H1 (cell line): ENCODE measurements around the gene NHSL2. TPM values are rescaled to one million over a fixed set of nuclear protein-coding genes. Genes with fewer than 3 reads are reported as not detected.

Source experiments
- CTCF ChIA-PET: fragments of 300-600 bp; sonication (Branson Sonifier 250); formaldehyde crosslinking; loops from one replicate; lab custom pipeline; 2021; ENCODE audit not compliant: partially characterized antibody; lab: Charles Lee
- POLR2A ChIA-PET: fragments of 300-600 bp; sonication (Branson Sonifier 250); formaldehyde crosslinking; loops from one replicate; lab custom pipeline; 2021; ENCODE audit warnings: inconsistent platforms; ENCODE audit not compliant: partially characterized antibody; lab: Charles Lee
- DNase-seq, 2 experiments: peaks; one replicate each; pipeline versions ENCODE4 v3.0.0 to v3.0.0-alpha.2; 2010 to 2022; ENCODE audit warnings: low spot score in 2 of 2, low read depth in 1 of 2, mixed read lengths in 1 of 2
- FAIRE-seq: peaks from 2 replicates; lab custom pipeline; 2011; peaks lifted over from hg19 to GRCh38; lab: Jason Lieb, UNC
- H2AFZ ChIP-seq: 2 replicates; pipeline ENCODE4 v1.8.1; 2012; ENCODE audit warnings: low read length, inconsistent platforms
- H2AK5ac ChIP-seq: 2 replicates; pipeline ENCODE4 v1.6.1; 2013; ENCODE audit warnings: low read depth, low read length
- H2BK120ac ChIP-seq: replicated peaks from 2 replicates; pipeline ENCODE3; 2013; ENCODE audit warnings: low read depth, low read length, inconsistent platforms
- H2BK12ac ChIP-seq: 2 replicates; pipeline ENCODE4 v1.6.1; 2013; ENCODE audit warnings: low read depth, low read length
- H2BK15ac ChIP-seq: 2 replicates; pipeline ENCODE4 v1.6.1; 2013; ENCODE audit warnings: low read length
- H2BK20ac ChIP-seq: 2 replicates; pipeline ENCODE4 v1.6.1; 2013; ENCODE audit warnings: low read length
- H2BK5ac ChIP-seq: 2 replicates; pipeline ENCODE4 v1.6.1; 2013; ENCODE audit warnings: low read depth, low read length
- H3K14ac ChIP-seq: 2 replicates; pipeline ENCODE4 v1.6.1; 2013; ENCODE audit warnings: inconsistent platforms; ENCODE audit not compliant: insufficient read length
- H3K18ac ChIP-seq: 2 replicates; pipeline ENCODE4 v1.6.1; 2013; ENCODE audit warnings: low read length; ENCODE audit errors: extremely low read depth
- H3K23ac ChIP-seq: 2 replicates; pipeline ENCODE4 v1.6.1; 2013; ENCODE audit warnings: inconsistent platforms; ENCODE audit not compliant: insufficient read length
- H3K23me2 ChIP-seq: 2 replicates; pipeline ENCODE4 v1.6.1; 2013; ENCODE audit warnings: low read depth, low read length
- H3K27ac ChIP-seq: 2 replicates; pipeline ENCODE4 v1.6.1; 2011; ENCODE audit warnings: low read depth, low read length, inconsistent platforms
- H3K27me3 ChIP-seq, 4 experiments: replicated peaks in 1 of 4; 1 replicate in 1 of 4; 2 replicates in 3 of 4; pipeline versions ENCODE4 v1.6.1 to v1.8.1; 2011 to 2013; ENCODE audit warnings: low read length in 3 of 4, mild to moderate bottlenecking in 3 of 4, inconsistent platforms in 2 of 4, mixed read lengths in 2 of 4, moderate library complexity in 1 of 4; ENCODE audit not compliant: control insufficient read depth in 3 of 4, insufficient read depth in 3 of 4; ENCODE audit errors: extremely low read depth in 1 of 4
- H3K36me3 ChIP-seq, 4 experiments: 2 replicates each; pipeline versions ENCODE4 v1.6.1 to v1.8.1; 2011 to 2013; ENCODE audit warnings: mild to moderate bottlenecking in 4 of 4, low read length in 3 of 4, moderate library complexity in 2 of 4, control low read depth in 1 of 4, inconsistent platforms in 1 of 4; ENCODE audit not compliant: insufficient read depth in 4 of 4, control insufficient read depth in 2 of 4
- H3K4ac ChIP-seq: replicated peaks from 2 replicates; pipeline ENCODE3; 2013; ENCODE audit warnings: low read length, low read depth, mixed read lengths, inconsistent platforms; ENCODE audit not compliant: insufficient read length
- H3K4me1 ChIP-seq, 4 experiments: replicated peaks in 1 of 4; 1 replicate in 1 of 4; 2 replicates in 3 of 4; pipeline versions ENCODE4 v1.6.1 to v1.8.1; 2011 to 2013; ENCODE audit warnings: low read length in 3 of 4, inconsistent platforms in 2 of 4, mixed read lengths in 1 of 4; ENCODE audit not compliant: insufficient read depth in 4 of 4, control insufficient read depth in 3 of 4
- H3K4me2 ChIP-seq, 2 experiments: 2 replicates each; pipeline versions ENCODE4 v1.6.1 to v1.8.1; 2011 to 2013; ENCODE audit warnings: low read depth in 2 of 2, low read length in 2 of 2, control low read depth in 1 of 2, inconsistent platforms in 1 of 2, mild to moderate bottlenecking in 1 of 2; ENCODE audit not compliant: insufficient read depth in 1 of 2
- H3K4me3 ChIP-seq, 4 experiments: fragments of 200-600, 300-600 bp in 1 of 4; sonication (generic), shearing (Covaris generic), sonication (Bioruptor Twin) in 1 of 4; 2 replicates each; pipeline versions ENCODE4 v1.5.1 to v1.8.1; 2011 to 2016; ENCODE audit warnings: low read length in 4 of 4, low read depth in 3 of 4, control low read depth in 2 of 4, inconsistent platforms in 2 of 4, mild to moderate bottlenecking in 2 of 4, mixed read lengths in 1 of 4, moderate library complexity in 1 of 4; ENCODE audit not compliant: insufficient read depth in 2 of 4; ENCODE audit errors: extremely low read depth in 1 of 4
- H3K56ac ChIP-seq: replicated peaks from 2 replicates; pipeline ENCODE3; 2013; ENCODE audit warnings: low read depth, mild to moderate bottlenecking, mixed read lengths, low read length, inconsistent platforms; ENCODE audit not compliant: insufficient read length
- H3K79me1 ChIP-seq: 2 replicates; pipeline ENCODE4 v1.6.1; 2013; ENCODE audit warnings: low read depth, low read length, control low read depth
- H3K79me2 ChIP-seq, 2 experiments: 2 replicates each; pipeline versions ENCODE4 v1.6.1 to v1.8.1; 2012 to 2013; ENCODE audit warnings: low read length in 2 of 2, mild to moderate bottlenecking in 2 of 2, inconsistent platforms in 1 of 2; ENCODE audit not compliant: insufficient read depth in 2 of 2, control insufficient read depth in 1 of 2
- H3K9ac ChIP-seq, 4 experiments: replicated peaks in 1 of 4; 1 replicate in 1 of 4; 2 replicates in 3 of 4; pipeline versions ENCODE4 v1.6.1 to v1.8.1; 2011 to 2013; ENCODE audit warnings: low read depth in 3 of 4, low read length in 3 of 4, control low read depth in 2 of 4, mild to moderate bottlenecking in 2 of 4, moderate library complexity in 2 of 4, inconsistent platforms in 1 of 4; ENCODE audit errors: extremely low read depth in 1 of 4
- H3K9me3 ChIP-seq, 2 experiments: 2 replicates each; pipeline versions ENCODE4 v1.6.1 to v1.8.1; 2012 to 2013; ENCODE audit warnings: mild to moderate bottlenecking in 2 of 2, moderate library complexity in 2 of 2, control low read depth in 1 of 2, inconsistent platforms in 1 of 2, low read depth in 1 of 2, low read length in 1 of 2, mixed read lengths in 1 of 2; ENCODE audit not compliant: insufficient read depth in 2 of 2
- H4K20me1 ChIP-seq, 2 experiments: replicated peaks in 1 of 2; 2 replicates each; pipeline versions ENCODE3 to v1.8.1; 2011 to 2013; ENCODE audit warnings: inconsistent platforms in 2 of 2, low read length in 2 of 2, mild to moderate bottlenecking in 1 of 2; ENCODE audit not compliant: insufficient read depth in 2 of 2, control insufficient read depth in 1 of 2
- H4K5ac ChIP-seq: 2 replicates; pipeline ENCODE4 v1.6.1; 2013; ENCODE audit warnings: low read length, low read depth, mixed read lengths, inconsistent platforms; ENCODE audit not compliant: insufficient read length
- H4K8ac ChIP-seq: 2 replicates; pipeline ENCODE4 v1.8.0; 2013; ENCODE audit warnings: mild to moderate bottlenecking, moderate library complexity, low read length, inconsistent platforms; ENCODE audit not compliant: insufficient read depth; ENCODE audit errors: extremely low read depth
- H4K91ac ChIP-seq: replicated peaks from 2 replicates; pipeline ENCODE3; 2013; ENCODE audit warnings: low read length, mixed read lengths, inconsistent platforms; ENCODE audit not compliant: insufficient read length
- ATF2 ChIP-seq: IDR thresholded peaks from 2 replicates; pipeline ENCODE4 v1.6.1; 2012; ENCODE audit warnings: low read length, inconsistent platforms
- KDM5A ChIP-seq: fragments of 200-600 bp; IDR thresholded peaks from 2 replicates; pipeline ENCODE4 v1.7.1; 2012; ENCODE audit warnings: mild to moderate bottlenecking, low read length, inconsistent platforms, mixed read lengths
- WGBS, 2 experiments: shearing (Covaris generic) in 1 of 2; methylation state at CpG; one replicate each; pipeline versions ENCODE4 v1.1.6 to v1.1.7; 2013 to 2015; ENCODE audit warnings: low lambda C conversion rate in 2 of 2, mixed read lengths in 2 of 2, inconsistent platforms in 1 of 2, low coverage in 1 of 2, missing lambda C conversion rate in 1 of 2; ENCODE audit not compliant: insufficient replicate concordance in 2 of 2, insufficient coverage in 1 of 2, insufficient read length in 1 of 2; ENCODE audit errors: extremely low coverage in 1 of 2, missing lambda C conversion rate in 1 of 2; 5-methylcytosine and 5-hydroxymethylcytosine counted together
- polyA plus RNA-seq, 7 experiments: library from polyadenylated mRNA; depleted of rRNA in 3 of 7; stranded (reverse) in 5 of 7; unstranded in 2 of 7; fragments of >200 nt in 5 of 7; fragments of 200-250 nt in 2 of 7; gene quantifications; 1 replicate in 5 of 7; 2 replicates in 1 of 7; 4 replicates in 1 of 7; pipeline versions ENCODE4 v1.2.1 to v1.2.3, GENCODE V29; 2011 to 2013; ENCODE audit warnings: missing spikeins in 2 of 7, mixed read lengths in 2 of 7
- total RNA-seq: library from RNA; stranded (reverse); fragmentation: NEBNext Ultra II Directional; extraction: Animal tissue kit (Norgen Biotek cat#: 25700); gene quantifications from 2 replicates; pipeline ENCODE4 v1.2.1, GENCODE V29; 2021

The NHSL2 gene
- total and polyA plus RNA-seq, 2 of the 8 experiments (the other 6 are each of a cell fraction or from before 2014, with no cell fraction given) = 3.7 to 7.2 TPM

DNA sequence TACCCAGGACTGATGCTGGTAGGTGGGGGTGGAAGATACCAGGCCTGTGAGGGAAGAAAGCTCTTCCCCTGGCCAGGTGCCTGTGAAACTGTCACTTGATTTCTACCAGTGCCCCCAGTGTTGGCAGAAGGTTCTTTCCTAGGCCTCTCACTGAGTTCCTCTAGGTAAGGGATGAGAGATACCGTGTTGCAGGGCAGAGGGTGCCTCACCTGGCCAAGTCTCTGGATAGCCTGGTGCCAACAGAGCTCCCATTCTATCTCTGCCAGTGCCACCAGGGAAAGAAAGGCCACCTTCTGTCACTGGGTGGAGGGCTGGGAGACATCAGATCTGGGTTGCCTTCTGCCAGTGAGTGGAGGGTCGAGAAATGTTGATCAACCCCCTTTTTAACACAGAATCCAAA lies 127.0 kb downstream of the NHSL2 start:
- ChIA-PET CTCF (interaction anchor here (0.6 to 1.7 kb wide), 3 partner anchors 12 to 128 kb away, joined by 3 to 10 read pairs (median 3); no protein-coding TSS in a partner anchor), POLR2A (interaction anchor here (0.6 to 1.0 kb wide), 2 partner anchors 10 to 56 kb away, joined by 3 to 4 read pairs; no protein-coding TSS in a partner anchor)
- H2AK5ac ChIP-seq = no peak overlapping the region
- no peak overlapping the region for H4K91ac ChIP-seq
- H3K9me3 ChIP-seq = no peaks in the 10 kb centered on the region
- H2BK20ac ChIP-seq = no peak overlapping the region
- no peak overlapping the region for H2AFZ ChIP-seq
- H3K27me3 ChIP-seq = no peaks in the 10 kb centered on the region
- H3K56ac ChIP-seq = no peak overlapping the region
- no CpG with 5 or more reads among the region's 2 CpGs for WGBS, 2 experiments
- no peak overlapping the region for H3K9ac ChIP-seq
- H3K23me2 ChIP-seq = no peaks in the 10 kb centered on the region
- no peaks in the 10 kb centered on the region for H4K20me1 ChIP-seq
- H2BK15ac ChIP-seq = no peak overlapping the region
- no peak overlapping the region for H4K8ac ChIP-seq
- TF ChIP-seq KDM5A (no peak), ATF2 (no peak)
- H2BK5ac ChIP-seq = no peak overlapping the region
- no peaks in the 10 kb centered on the region for H3K36me3 ChIP-seq
- H3K4ac ChIP-seq = no peak overlapping the region
- no peak overlapping the region for H3K23ac ChIP-seq
- no peak for FAIRE-seq
- H3K79me2 ChIP-seq = no peaks in the 10 kb centered on the region
- no peak overlapping the region for H3K4me2 ChIP-seq
- H3K18ac ChIP-seq = no peak overlapping the region
- H3K4me3 ChIP-seq = no peak overlapping the region
- no peak for DNase-seq
- H2BK12ac ChIP-seq = no peak overlapping the region
- H3K27ac ChIP-seq = no peak overlapping the region
- no peak overlapping the region for H3K14ac ChIP-seq
- no peak overlapping the region for H2BK120ac ChIP-seq
- H3K79me1 ChIP-seq = no peaks in the 10 kb centered on the region
- no peak overlapping the region for H4K5ac ChIP-seq
- H3K4me1 ChIP-seq = no peaks in the 10 kb centered on the region
